ENCODE measurements around the gene PHLDB1.
"Not testable (repeated sequence)": the region's sequence is repeated elsewhere in the genome, so short reads cannot be mapped to it uniquely, and the experiment has no call there.

The PHLDB1 gene

GRCh38 chr11:118673361-118674081, 66.1 kb downstream of the PHLDB1 start:
- Histone ChIP-seq H3K4me3 (replicated peaks; ENCODE audit: insufficient read depth, low read length) (no peak overlapping the region), H3K27me3 (ENCODE audit: insufficient read depth, poor library complexity, severe bottlenecking) (peaks cover 7% of the 10 kb centered on the region), H3K27ac (replicated peaks) (no peak overlapping the region)
- no peak for DNase-seq (ENCODE audit: low read depth in 1 of 2, low spot score in 1 of 2)
- no peak for TF ChIP-seq CTCF (IDR thresholded peaks at IDR 0.05; ENCODE audit: insufficient read depth, low read length)
- TF ChIP-seq REST (IDR thresholded peaks at IDR 0.05; ENCODE audit: insufficient replicate concordance, low read depth): no peak
- no peak for TF ChIP-seq GABPA (IDR thresholded peaks at IDR 0.05; ENCODE audit: low read depth)
- no peak for TF ChIP-seq POLR2AphosphoS5 (IDR thresholded peaks at IDR 0.05; ENCODE audit: low read depth)
- TF ChIP-seq SPI1 (IDR thresholded peaks at IDR 0.05; ENCODE audit: borderline replicate concordance, low read depth): no peak

GRCh38 chr11:118674082-118674435, 66.6 kb downstream of the PHLDB1 start:
- H3K4me3 ChIP-seq (replicated peaks; ENCODE audit: insufficient read depth, low read length): no peak overlapping the region
- peaks cover 7% of the 10 kb centered on the region for H3K27me3 ChIP-seq (ENCODE audit: insufficient read depth, poor library complexity, severe bottlenecking)
- DNase-seq (ENCODE audit: low read depth in 1 of 2, low spot score in 1 of 2): no peak
- no peak for TF ChIP-seq CTCF (IDR thresholded peaks at IDR 0.05; ENCODE audit: insufficient read depth, low read length)
- no peak for TF ChIP-seq POLR2AphosphoS5 (IDR thresholded peaks at IDR 0.05; ENCODE audit: low read depth)
- TF ChIP-seq GABPA (IDR thresholded peaks at IDR 0.05; ENCODE audit: low read depth): no peak
- TF ChIP-seq SPI1 (IDR thresholded peaks at IDR 0.05; ENCODE audit: borderline replicate concordance, low read depth): no peak
- TF ChIP-seq REST (IDR thresholded peaks at IDR 0.05; ENCODE audit: insufficient replicate concordance, low read depth): no peak
- no peak overlapping the region for H3K27ac ChIP-seq (replicated peaks)

- no peak for DNase-seq (ENCODE audit: low read depth in 1 of 2, low spot score in 1 of 2)
- H3K27me3 ChIP-seq (ENCODE audit: insufficient read depth, poor library complexity, severe bottlenecking): no peaks in the 10 kb centered on the region
- no peak for TF ChIP-seq POLR2AphosphoS5 (IDR thresholded peaks at IDR 0.05; ENCODE audit: low read depth)
- H3K4me3 ChIP-seq (replicated peaks; ENCODE audit: insufficient read depth, low read length): no peak overlapping the region
- H3K27ac ChIP-seq (replicated peaks): no peak overlapping the region
Measured at GRCh38 chr11:118677977-118678376, 70.6 kb downstream of the PHLDB1 start.

- not testable (repeated sequence) for DNase-seq (ENCODE audit: low read depth in 1 of 2, low spot score in 1 of 2); H3K27ac ChIP-seq (replicated peaks); H3K4me3 ChIP-seq (replicated peaks; ENCODE audit: insufficient read depth, low read length); H3K27me3 ChIP-seq (ENCODE audit: insufficient read depth, poor library complexity, severe bottlenecking)
Measured at GRCh38 chr11:118678908-118679307, 71.5 kb downstream of the PHLDB1 start.

GRCh38 chr11:118679483-118679882, 72.1 kb downstream of the PHLDB1 start, which contains the start of gene TREH:
TSS of gene TREH (minus strand) at chr11:118679650. CDS start at chr11:118679627, 23 bp downstream.
- DNase-seq (ENCODE audit: low read depth in 1 of 2, low spot score in 1 of 2): no peak
- H3K27me3 ChIP-seq (ENCODE audit: insufficient read depth, poor library complexity, severe bottlenecking): no peaks in the 10 kb centered on the region
- H3K4me3 ChIP-seq (replicated peaks; ENCODE audit: insufficient read depth, low read length): no peak within 1 kb of the TSS
- no peak within 1 kb of the TSS for H3K27ac ChIP-seq (replicated peaks)
- TF ChIP-seq CTCF (IDR thresholded peaks at IDR 0.05; ENCODE audit: insufficient read depth, low read length): no peak
- TF ChIP-seq SPI1 (IDR thresholded peaks at IDR 0.05; ENCODE audit: borderline replicate concordance, low read depth): no peak

Data from HL-60 (cell line).